Epidermal melanocyte (primary cell): Measurements from ENCODE around the gene MAP1LC3B.

ENCODE experiments used
- DNase-seq: peaks from one replicate; pipeline ENCODE4 v3.0.0; 2011; ENCODE audit warnings: low spot score; ENCODE audit not compliant: insufficient read length

Gene MAP1LC3B

GRCh38 chr16:87391950-87392820, at the start of gene MAP1LC3B:
MAP1LC3B (plus strand) TSS chr16:87392336; CDS start chr16:87392428, 92 bp downstream.
- peak; percentile 97 for DNase-seq

DNA sequence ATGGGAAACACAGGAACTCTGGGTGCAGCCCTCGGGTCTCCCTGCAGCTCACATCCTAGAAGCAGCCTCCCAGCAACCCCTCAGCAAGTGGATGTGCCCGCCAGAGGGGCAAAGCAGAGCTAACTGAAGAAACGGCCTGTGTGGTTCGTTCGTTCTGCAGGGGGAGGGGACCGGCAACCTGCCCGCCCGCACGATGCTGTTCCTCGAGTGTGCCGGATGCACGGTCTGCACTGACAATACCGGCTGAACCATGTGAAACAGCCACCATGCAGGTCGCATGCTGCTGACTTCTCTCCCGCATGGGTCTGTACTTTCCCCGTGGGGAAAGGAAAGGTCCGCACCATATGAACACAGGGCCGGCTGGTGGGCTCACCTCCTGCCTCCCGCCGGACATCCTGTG, 49.6 kb upstream of the MAP1LC3B start:
- DNase-seq = no peak

DNA sequence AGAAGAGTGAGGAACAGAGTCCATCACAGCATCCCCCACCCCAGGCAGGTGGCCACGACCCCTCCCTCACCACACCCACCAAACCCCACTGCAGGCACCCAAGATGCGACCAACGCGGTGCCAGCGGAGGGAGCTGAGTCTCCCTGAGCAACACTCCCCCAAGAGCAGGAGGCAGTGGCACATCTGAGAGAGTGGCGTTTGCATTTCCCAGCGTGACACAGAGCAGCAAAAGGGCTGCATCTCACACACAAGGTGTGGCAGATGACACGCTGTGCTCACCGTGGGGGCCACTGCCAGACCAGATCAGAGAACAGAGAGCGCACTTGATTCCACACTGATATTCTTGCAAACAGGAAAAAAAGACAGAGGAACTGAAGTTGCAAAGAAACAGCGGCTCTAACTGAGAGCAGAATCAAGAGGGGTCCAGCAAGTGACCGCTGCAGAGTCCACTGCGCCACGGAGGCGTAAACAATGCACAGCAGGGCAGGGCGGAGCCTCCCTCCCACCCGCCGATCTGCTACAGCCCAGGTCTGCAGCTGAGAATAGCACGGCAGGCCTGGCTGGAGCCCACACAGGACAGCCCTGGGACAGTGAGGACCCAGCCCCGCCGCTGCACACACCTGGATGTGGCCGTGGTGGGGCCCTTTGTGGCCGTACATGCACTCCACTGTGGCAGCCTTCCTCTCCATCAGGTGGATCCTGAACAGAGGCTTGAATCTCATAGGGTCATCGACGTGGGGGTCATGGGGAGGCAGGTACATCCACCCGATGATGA, 49.0 kb upstream of the MAP1LC3B start:
- DNase-seq = no peak

DNA sequence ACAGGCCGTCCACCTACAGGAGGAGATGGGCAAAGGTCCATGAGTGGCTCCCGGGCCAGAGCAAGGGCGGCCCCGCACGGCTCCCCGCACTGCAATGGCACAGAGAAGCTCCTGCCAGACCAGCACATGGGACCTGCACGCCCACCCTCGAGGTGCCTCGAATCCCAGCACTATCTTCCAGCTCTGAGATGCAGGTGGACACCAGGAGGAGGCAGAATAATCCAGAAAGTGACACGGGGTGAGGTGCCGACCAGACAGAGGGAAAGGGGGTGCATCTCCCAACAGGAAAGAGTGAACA, 48.4 kb upstream of the MAP1LC3B start:
- DNase-seq = no peak

DNA sequence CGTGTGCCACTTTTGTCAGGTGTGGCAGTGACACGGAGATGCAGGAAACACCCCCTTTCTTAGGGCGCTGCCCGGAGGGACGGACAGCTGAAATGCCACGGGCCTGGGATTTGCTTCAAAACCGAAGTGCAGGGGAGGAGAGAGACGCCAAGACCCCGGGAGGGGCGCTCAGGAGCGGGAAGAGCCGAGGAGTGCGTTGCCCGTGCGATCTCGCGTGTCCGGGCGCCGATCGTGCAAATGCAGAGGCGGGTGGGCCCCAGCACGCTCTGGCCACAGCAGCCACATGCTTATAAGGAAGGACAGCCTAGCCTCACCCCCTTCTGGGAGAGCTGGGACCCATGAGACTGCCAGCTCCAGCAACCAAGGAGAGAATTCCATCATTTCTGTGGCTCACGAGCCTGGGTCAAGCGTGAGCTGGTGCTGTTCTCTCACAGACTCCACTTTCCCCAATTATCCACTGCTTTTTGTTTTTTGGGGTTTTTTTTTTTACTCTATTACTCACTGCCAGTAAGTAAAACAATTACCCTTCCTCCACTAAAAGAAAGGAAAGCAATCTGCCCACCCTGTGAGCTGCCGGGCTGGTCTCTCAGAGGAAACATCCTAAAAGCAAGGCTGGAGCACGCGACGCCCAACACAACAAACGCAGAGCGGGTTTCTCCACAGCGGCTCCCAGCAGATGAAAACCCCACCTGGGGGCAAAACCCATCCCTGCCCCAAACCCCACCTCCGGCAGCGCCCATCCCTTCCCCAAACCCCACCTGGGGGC, 47.8 kb upstream of the MAP1LC3B start:
- DNase-seq = no peak

DNA sequence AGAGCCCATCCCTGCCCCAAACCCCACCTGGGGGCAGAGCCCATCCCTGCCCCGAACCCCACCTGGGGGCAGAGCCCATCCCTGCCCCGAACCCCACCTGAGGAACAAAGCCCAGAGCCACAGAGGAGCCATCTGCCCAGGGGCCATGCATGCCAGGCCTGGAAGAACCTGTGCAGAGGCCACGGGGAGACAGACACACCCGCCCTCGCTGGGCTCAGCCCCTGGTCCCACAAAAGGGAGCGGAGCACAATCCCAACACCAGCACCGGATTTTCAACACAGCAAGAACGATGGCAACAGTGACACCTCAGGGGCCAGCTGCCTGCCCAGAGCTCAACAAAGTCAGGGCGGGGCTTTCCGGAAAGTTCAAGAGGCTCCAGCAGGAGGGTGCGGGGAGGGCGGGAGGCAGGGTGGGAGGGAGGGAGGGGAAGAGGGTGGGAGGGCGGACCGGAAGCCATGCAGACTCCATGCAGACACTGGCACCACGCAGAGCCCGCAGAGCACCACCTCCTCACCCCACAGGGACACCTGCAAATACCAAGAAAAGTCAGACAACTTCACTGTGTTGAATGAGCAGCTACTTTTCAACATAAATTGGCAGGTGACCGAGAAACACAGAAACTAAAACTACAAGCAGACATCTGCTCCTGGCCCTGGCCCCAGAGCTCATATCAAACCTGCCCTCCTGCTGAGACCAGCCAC, 47.1 kb upstream of the MAP1LC3B start:
- DNase-seq = no peak

DNA sequence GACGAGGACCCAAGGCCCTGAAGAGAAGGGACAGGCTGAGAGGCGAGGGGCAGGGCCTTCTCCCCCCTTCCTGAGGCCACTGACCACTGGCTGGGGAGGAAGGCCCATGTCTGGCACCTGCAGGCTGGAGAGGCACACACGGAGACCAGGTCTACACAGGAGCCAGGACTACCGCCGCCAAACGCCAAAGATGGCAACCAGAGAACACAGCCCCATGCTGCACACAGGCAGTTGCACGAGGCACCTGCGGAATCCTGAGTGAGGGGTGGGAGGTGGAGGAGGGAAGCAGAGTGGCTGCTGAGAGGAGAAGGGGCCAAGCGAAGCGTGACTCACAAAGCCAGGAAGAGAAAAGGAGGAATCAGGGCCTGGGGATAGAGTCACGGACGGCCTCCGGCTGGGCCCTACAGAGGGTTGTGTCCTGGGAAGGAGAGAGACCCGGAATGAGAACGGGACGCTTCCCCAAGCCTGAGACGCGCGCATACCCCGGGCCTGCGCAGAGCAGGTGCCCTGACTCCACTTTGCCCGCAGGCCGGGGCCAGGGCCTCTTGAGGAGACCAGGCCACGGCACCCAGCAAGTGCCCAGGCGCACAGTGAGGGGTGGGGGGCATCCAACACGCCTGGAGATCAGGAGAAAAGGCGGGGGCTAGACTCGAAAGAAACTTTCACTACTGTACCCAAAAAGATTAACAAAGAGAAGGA, 46.3 kb upstream of the MAP1LC3B start:
- DNase-seq = no peak

DNA sequence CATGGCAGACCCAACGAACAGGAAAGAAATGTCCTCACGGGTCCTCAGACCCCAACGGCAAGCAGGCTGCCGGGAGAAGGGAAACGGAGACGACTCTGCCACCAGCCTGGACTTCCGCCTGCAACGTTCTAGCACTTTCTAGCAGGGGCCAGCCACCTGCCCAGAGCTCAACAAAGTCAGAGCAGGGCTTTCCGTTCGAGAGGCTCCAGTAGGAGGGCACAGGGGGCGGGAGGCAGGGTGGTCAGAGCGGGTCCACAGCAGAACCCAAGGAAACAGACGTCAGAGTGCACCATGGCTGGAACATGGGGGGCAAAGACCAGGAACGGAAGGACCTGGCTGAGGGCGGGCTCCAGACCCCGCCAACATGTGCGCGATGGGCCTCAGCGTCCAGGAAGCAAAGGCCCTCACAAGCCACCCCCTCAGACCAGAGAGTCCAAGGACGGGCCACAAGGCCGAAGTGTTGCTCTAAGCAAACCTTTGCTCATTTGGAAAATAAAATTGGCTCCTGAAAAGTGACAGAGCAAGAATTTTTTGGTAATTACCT, 45.5 kb upstream of the MAP1LC3B start:
- DNase-seq = no peak

DNA sequence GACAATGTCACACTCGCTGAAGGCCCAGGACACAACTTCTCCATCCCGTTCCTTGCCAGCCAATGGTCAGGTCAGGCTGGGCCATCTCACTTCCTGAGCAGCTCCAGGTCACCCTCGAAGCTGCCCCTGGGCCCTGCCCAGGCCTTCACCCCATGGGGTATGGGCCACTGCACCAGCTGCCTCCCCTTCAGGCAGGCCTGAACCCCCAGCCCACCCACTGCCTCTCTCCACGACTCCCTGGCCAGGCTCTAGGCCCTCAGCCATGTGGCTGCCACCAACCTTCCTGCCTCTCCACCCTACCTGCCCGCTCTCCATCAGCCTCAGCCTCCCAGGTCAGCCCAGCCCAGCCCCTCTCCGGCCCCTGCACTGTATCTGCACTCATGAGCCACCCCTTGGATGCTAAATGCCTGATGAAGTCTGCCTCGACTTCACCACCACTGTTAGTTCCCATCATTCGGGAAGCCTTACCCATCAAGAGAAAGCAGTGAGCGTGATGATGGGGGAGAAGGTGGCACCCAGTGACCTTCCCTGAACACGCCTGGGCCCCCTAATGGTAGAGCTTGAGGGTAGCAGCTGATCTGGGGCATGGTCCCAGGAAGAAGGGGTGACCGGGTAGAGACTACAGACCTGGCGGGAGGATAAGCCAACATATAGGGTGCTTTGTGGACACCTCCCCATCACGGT, 44.1 kb upstream of the MAP1LC3B start:
- DNase-seq = no peak

- no peak for DNase-seq
Measured at GRCh38 chr16:87348616-87349157, 43.4 kb upstream of the MAP1LC3B start.

GRCh38 chr16:87350031-87350430, 42.1 kb upstream of the MAP1LC3B start:
- DNase-seq = no peak

GRCh38 chr16:87350681-87351319, 41.3 kb upstream of the MAP1LC3B start:
- DNase-seq = peak; percentile 38

GRCh38 chr16:87351320-87351698, 40.8 kb upstream of the MAP1LC3B start:
- no peak for DNase-seq

DNA sequence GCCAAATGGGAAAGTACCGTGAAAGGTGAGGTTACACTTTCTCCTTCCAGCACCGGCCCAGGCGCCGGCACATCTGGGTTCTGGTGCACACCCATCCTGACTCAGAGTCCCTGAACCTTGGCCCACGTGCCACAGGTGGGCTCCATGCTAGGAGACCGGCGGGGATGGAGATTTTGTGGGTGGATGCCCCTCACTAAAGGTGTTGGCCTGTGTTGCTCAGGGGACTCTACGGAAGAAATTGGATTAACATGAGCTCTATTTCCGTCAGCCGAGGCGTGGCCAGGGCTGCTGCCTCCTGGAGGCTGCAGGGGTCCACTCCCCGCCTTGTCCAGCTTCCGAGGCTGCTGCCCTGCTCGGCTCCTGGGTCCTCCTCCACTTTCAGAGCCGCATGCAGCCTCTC, 39.3 kb upstream of the MAP1LC3B start:
- no peak for DNase-seq

DNA sequence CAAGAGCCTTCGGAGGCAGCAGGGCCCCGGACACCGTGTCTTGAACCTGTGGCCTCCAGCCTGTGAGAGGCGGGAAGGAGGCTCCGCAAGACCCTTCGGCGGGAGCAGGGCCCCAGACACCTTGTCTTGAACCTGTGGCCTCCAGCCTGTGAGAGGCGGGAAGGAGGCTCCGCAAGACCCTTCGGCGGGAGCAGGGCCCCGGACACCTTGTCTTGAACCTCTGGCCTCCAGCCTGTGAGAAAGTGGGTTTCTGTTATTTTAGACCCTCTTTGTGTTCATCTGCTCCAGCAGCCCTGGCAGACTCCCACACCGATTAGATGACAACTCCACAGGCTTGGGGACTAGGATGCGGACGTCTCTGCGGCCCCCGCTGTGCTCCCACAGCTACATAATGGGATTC, 38.5 kb upstream of the MAP1LC3B start:
- DNase-seq = no peak

DNA sequence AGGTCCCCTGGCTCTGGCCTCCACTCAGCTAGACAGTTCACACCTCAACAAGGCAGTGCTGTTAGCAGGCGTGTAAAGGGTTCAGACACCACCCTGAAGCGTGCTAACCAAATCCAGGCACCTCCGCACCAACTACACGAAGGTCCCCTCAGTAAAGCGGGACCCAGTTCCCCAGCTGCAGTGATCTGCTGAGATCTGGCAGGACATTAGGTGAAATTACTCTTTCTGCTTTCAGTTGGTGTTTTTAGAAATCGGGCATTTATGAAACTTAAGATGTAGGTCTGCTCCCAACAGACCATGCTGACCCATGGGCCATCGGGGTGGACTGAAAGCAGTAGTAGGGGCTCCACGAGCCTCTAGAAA, 35.7 kb upstream of the MAP1LC3B start:
- no peak for DNase-seq

DNA sequence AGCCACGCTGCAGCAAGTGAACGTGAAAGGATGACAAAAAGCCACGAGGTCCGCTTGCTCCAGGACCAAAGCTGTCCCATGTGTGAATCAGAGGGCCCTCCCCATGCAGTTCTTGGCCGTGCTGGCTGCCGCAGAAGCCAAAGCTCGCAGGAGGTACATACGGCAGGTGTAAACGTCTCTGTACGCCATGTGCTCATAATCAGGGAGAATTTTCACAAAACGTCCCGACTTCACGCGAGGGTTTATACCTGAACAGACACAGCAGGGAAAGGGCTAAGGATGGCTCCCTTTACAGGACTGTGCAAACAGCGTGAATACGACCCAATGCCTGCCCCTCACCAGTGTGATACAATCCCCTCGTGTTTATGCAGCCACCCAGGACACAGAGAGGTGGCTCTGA, 33.9 kb upstream of the MAP1LC3B start:
- no peak for DNase-seq

DNA sequence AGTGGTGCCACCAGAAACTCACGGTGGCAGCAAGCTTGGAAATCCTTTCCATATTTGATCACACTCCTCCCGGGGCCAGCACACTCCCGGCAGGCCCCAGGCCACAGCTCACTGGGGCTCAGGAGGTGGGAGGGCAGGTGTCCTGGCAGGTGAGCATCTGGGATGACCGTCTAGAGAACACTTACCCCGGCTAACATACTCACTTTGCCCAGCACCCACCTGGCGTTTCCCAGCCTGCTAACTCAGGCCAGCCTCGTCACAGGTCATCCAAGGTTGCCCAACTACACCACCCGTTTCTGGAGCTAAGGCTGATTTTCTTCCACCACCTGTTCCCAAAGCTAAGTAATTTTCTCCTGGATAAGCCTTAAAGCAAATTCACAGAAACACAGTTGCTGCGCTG, 33.4 kb upstream of the MAP1LC3B start:
- no peak for DNase-seq

DNA sequence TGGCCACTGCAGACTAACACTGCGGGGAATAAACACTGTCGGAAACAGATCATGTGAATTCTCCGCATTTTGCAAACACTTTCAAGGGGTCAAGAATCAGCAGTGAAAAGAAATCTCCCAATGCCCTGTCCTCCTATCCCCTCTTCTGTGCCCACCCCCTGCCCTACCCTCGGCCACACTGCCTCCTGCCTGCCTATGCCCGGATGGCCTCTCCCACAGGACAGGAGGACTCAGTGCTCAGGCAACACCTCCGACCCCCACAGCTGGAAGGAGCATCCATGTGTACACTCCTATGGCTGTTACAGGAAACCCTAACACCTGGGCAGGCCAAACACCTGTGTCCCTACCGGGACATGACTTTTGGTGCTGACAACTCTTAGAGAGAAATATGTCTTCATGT, 33.0 kb upstream of the MAP1LC3B start:
- no peak for DNase-seq
